ENCODE measurements around the gene CAMK1G. TPM values are rescaled to one million over a fixed set of nuclear protein-coding genes. Genes with fewer than 3 reads are reported as not detected.

The CAMK1G gene
- total RNA-seq, 1 experiment from 2014 or later, result not detected

DNA sequence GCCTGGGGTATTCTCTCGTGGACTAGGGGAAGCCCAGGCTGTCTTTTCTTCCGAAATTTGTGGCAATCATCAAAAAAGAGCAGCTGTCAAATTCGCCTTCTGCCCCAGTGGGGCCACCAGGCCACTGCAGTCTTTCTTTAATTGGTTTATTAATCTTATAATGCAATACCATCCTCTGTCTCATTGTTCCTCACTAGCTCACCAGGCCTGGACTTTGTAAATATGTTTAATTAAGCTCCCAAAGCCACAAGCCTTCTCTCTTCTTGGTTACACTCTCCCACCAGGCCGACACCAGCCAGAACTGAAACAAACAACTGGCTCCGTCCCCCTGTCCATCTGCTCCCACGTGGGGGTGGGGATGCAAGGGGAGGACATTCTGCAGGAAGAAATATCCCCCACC lies 22.0 kb upstream of the CAMK1G start:
- no peak for DNase-seq (ENCODE audit: unreplicated experiment)
- Mint-ChIP-seq H3K4me3 (ENCODE audit: unreplicated experiment) (no peak overlapping the region), H3K4me1 (ENCODE audit: insufficient read depth, unreplicated experiment) (peaks cover 29% of the 10 kb centered on the region), H3K27ac (ENCODE audit: low read depth, unreplicated experiment) (peak overlapping the region; percentile 41), H3K9me3 (ENCODE audit: unreplicated experiment) (no peaks in the 10 kb centered on the region), H3K36me3 (ENCODE audit: insufficient read depth, unreplicated experiment) (no peaks in the 10 kb centered on the region), H3K27me3 (ENCODE audit: insufficient read depth, unreplicated experiment) (no peaks in the 10 kb centered on the region)
- no TSS peak for BruUV-seq (replicated peaks)
- ChIA-PET CTCF (interaction anchor here (0.6 to 10.6 kb wide), 14 partner anchors 8 to 437 kb away, joined by 3 to 243 read pairs (median 4); no protein-coding TSS in a partner anchor), POLR2A (interaction anchor here (0.7 to 9.1 kb wide), 4 partner anchors 9 to 208 kb away, joined by 3 to 174 read pairs (median 6); no protein-coding TSS in a partner anchor)
- TF ChIP-seq, protein P1, sequence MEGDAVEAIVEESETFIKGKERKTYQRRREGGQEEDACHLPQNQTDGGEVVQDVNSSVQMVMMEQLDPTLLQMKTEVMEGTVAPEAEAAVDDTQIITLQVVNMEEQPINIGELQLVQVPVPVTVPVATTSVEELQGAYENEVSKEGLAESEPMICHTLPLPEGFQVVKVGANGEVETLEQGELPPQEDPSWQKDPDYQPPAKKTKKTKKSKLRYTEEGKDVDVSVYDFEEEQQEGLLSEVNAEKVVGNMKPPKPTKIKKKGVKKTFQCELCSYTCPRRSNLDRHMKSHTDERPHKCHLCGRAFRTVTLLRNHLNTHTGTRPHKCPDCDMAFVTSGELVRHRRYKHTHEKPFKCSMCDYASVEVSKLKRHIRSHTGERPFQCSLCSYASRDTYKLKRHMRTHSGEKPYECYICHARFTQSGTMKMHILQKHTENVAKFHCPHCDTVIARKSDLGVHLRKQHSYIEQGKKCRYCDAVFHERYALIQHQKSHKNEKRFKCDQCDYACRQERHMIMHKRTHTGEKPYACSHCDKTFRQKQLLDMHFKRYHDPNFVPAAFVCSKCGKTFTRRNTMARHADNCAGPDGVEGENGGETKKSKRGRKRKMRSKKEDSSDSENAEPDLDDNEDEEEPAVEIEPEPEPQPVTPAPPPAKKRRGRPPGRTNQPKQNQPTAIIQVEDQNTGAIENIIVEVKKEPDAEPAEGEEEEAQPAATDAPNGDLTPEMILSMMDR (IDR thresholded peaks at IDR 0.05; ENCODE audit: unreplicated experiment), result no peak
- intact Hi-C loops (cut with micrococcal nuclease), result no loop called here

DNA sequence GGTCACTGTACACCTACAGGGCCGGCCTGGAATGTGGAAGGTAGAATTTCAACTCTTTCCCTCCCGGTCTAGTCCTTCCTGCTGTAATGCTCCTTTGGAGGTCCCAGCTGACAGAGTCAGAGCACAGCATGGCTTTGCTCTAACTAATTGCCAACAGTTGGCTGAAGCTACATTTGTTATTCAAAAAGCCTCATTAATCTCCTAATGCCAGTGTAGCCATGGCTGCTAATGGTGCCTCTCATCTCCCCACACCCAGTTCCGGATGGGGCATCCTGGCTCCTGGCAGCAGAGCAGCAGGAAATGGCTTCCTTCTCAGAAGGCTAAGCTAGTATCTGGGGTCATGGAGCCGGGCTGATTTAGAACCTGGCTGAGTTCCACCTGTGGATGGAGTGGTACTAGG lies 18.7 kb upstream of the CAMK1G start:
- Mint-ChIP-seq H3K27me3 (ENCODE audit: insufficient read depth, unreplicated experiment) (no peaks in the 10 kb centered on the region), H3K27ac (ENCODE audit: low read depth, unreplicated experiment) (peak overlapping the region; percentile 13), H3K4me3 (ENCODE audit: unreplicated experiment) (no peak overlapping the region), H3K9me3 (ENCODE audit: unreplicated experiment) (no peaks in the 10 kb centered on the region), H3K36me3 (ENCODE audit: insufficient read depth, unreplicated experiment) (no peaks in the 10 kb centered on the region), H3K4me1 (ENCODE audit: insufficient read depth, unreplicated experiment) (peaks cover 60% of the 10 kb centered on the region)
- intact Hi-C loops (cut with micrococcal nuclease), result loop anchor here (5.0 kb wide), 2 partner anchors 262 to 913 kb away; partner anchors contain the start of gene UTP25
- no TSS peak for BruUV-seq (replicated peaks)
- TF ChIP-seq, protein P1 (IDR thresholded peaks at IDR 0.05; ENCODE audit: unreplicated experiment), result no peak
- CTCF ChIA-PET, result interaction anchor here (0.5 to 15.2 kb wide), 39 partner anchors 8 to 1680 kb away, joined by 3 to 394 read pairs (median 10); partner anchors contain the start of gene CAMK1G
- DNase-seq (ENCODE audit: unreplicated experiment), result no peak
- POLR2A ChIA-PET, result interaction anchor here (0.6 to 9.1 kb wide), 19 partner anchors 12 to 312 kb away, joined by 3 to 174 read pairs (median 21); partner anchors contain the start of gene LAMB3

DNA sequence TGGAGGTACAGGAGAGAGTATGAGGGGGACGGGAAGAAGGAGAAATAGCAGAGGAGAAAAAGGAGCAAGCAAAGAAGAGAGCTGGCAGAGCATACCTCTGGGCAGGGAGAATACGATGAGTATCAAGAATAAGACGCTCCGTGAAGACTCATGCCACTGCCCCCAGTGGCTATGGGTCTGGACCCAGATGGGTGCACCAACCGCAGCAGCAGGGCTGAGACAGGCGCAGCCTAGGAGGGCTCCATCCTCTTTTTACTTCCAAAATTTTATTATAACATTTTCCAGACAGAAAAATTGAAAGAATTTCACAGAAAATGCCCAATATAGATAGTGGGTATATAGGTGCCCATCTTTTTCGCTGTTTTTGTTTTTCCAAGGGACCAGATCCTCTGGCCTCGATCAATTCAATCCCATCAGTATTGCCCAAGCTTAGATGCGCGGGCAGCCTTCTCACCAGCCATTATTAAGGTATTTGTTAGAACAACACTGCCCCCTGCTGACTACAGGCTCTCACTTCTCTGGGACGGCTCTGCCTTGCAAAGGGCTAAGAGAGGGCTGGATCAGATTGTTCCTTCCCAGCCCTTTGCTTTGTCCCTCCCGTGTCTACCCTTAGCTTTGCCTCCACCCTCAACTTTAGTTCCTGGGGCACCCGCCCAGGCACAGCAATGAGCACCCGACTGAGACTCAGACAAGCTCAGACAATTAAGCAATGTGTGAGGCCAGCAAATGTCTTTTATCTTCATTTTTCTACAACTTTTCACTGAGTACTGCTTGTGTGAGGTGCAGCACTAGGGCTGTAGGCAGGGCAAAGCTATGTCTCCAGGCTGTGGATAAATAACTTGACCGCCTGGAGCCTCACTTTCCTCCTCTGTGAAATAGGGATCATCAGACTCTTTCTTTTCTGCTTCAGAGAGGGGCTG lies 17.5 kb upstream of the CAMK1G start:
- H3K4me3 Mint-ChIP-seq (ENCODE audit: unreplicated experiment), result peak overlapping the region; percentile 49
- DNase-seq (ENCODE audit: unreplicated experiment), result peak; percentile 97
- intact Hi-C loops (cut with micrococcal nuclease), result loop anchor here (1.0 to 5.0 kb wide), 9 partner anchors 53 to 914 kb away; partner anchors contain the start of gene UTP25
- H3K27ac Mint-ChIP-seq (ENCODE audit: low read depth, unreplicated experiment), result no peak overlapping the region
- no TSS peak for BruUV-seq (replicated peaks)
- CTCF ChIA-PET, result interaction anchor here (0.5 to 15.2 kb wide), 112 partner anchors 8 to 1784 kb away, joined by 3 to 394 read pairs (median 6); partner anchors contain the start of genes CAMK1G, LAMB3, PLXNA2 and UTP25
- no peaks in the 10 kb centered on the region for H3K36me3 Mint-ChIP-seq (ENCODE audit: insufficient read depth, unreplicated experiment)
- TF ChIP-seq, protein P1 (IDR thresholded peaks at IDR 0.05; ENCODE audit: unreplicated experiment), result peak; percentile 98
- no peaks in the 10 kb centered on the region for H3K9me3 Mint-ChIP-seq (ENCODE audit: unreplicated experiment)
- H3K27me3 Mint-ChIP-seq (ENCODE audit: insufficient read depth, unreplicated experiment), result peaks cover 3% of the 10 kb centered on the region
- POLR2A ChIA-PET, result interaction anchor here (0.6 to 9.1 kb wide), 59 partner anchors 7 to 1932 kb away, joined by 3 to 174 read pairs (median 6); partner anchors contain the start of genes C1orf74, IRF6, LAMB3 and PLXNA2
- peaks cover 62% of the 10 kb centered on the region for H3K4me1 Mint-ChIP-seq (ENCODE audit: insufficient read depth, unreplicated experiment)
